GM12878 (cell line): ENCODE results near the gene NUMB. TPM values are rescaled to one million over a fixed set of nuclear protein-coding genes. Genes with fewer than 3 reads are reported as not detected.

ENCODE experiments used
- ATAC-seq: fragments of 200-7000 bp; cut with Tn5 transposase; 3 replicates; pipeline ENCODE4 v1.9.1; 2020; ENCODE audit warnings: mild to moderate bottlenecking, moderate library complexity
- BruUV-seq: library from RNA; stranded (reverse); fragments of 400-500 nt; replicated peaks from 2 replicates; lab custom pipeline; 2021; lab: Mats Ljungman, UMichigan
- CTCF ChIA-PET: fragments of 300-600 bp; sonication (Branson Sonifier 250); formaldehyde crosslinking; extraction: SDS; loops from one replicate; lab custom pipeline; 2021; ENCODE audit warnings: inconsistent platforms; lab: Yijun Ruan, JAX
- POLR2A ChIA-PET: fragments of 350-600 bp; formaldehyde crosslinking; extraction: SDS; loops from one replicate; lab custom pipeline; 2021; ENCODE audit warnings: inconsistent platforms; lab: Charles Lee
- RAD21 ChIA-PET: fragments of 300-600 bp; sonication (Branson Sonifier 250); formaldehyde crosslinking; loops from one replicate; lab custom pipeline; 2023; ENCODE audit warnings: antibody characterized with exemption; ENCODE audit not compliant: unreplicated experiment; lab: Charles Lee
- SMC1A ChIA-PET: fragments of 300-600 bp; sonication (Branson Sonifier 250); formaldehyde crosslinking; loops from one replicate; lab custom pipeline; 2023; ENCODE audit not compliant: unreplicated experiment, uncharacterized antibody; lab: Charles Lee
- DNase-seq: peaks from one replicate; pipeline ENCODE4 v3.0.0-alpha.2; 2011; ENCODE audit warnings: low read depth, low spot score
- FAIRE-seq: peaks from 3 replicates; lab custom pipeline; 2011; peaks lifted over from hg19 to GRCh38; lab: Jason Lieb, UNC
- H2AFZ ChIP-seq: 2 replicates; pipeline ENCODE4 v1.6.0; 2011; ENCODE audit warnings: low read depth, low read length, control low read depth; ENCODE audit not compliant: control insufficient read depth
- H3K27ac ChIP-seq: 2 replicates; pipeline ENCODE4 v1.5.1; 2011; ENCODE audit warnings: control low read depth; ENCODE audit not compliant: control insufficient read depth, insufficient read depth
- H3K27me3 ChIP-seq, 2 experiments: replicated peaks in 1 of 2; 2 replicates each; pipeline versions ENCODE4 v1.6.0 to v1.6.1; 2011; ENCODE audit warnings: low read length in 1 of 2; ENCODE audit not compliant: control insufficient read depth in 2 of 2, insufficient read depth in 2 of 2
- H3K36me3 ChIP-seq, 2 experiments: 2 replicates each; pipeline ENCODE4 v1.5.1; 2011; ENCODE audit warnings: low read length in 1 of 2; ENCODE audit not compliant: control insufficient read depth in 2 of 2, insufficient read depth in 2 of 2
- H3K4me1 ChIP-seq: 2 replicates; pipeline ENCODE4 v1.6.1; 2011; ENCODE audit warnings: mild to moderate bottlenecking, low read length, moderate library complexity, mixed read lengths; ENCODE audit not compliant: control insufficient read depth, insufficient read depth
- H3K4me2 ChIP-seq: 2 replicates; pipeline ENCODE4 v1.6.0; 2011; ENCODE audit warnings: control low read depth; ENCODE audit not compliant: control insufficient read depth, insufficient read depth
- H3K4me3 ChIP-seq: fragments of 200-600 bp; sonication (generic); 2 replicates; pipeline ENCODE4 v1.5.1; 2016
- H3K79me2 ChIP-seq: 2 replicates; pipeline ENCODE4 v1.6.0; 2011; ENCODE audit warnings: low read length; ENCODE audit not compliant: control insufficient read depth, insufficient read depth
- H3K9ac ChIP-seq: 2 replicates; pipeline ENCODE4 v1.8.0; 2011; ENCODE audit warnings: low read length, control low read depth, mixed read lengths; ENCODE audit not compliant: control insufficient read depth, insufficient read depth
- H3K9me3 ChIP-seq: replicated peaks from 3 replicates; pipeline ENCODE4 v1.5.1; 2011; ENCODE audit warnings: mild to moderate bottlenecking, low read length; ENCODE audit not compliant: control insufficient read depth, insufficient read depth
- H4K20me1 ChIP-seq: 2 replicates; pipeline ENCODE4 v1.6.0; 2011; ENCODE audit not compliant: control insufficient read depth, insufficient read depth
- BACH1 ChIP-seq: fragments of 450-650 bp; IDR thresholded peaks from 2 replicates; pipeline ENCODE4 v1.6.1; 2017; ENCODE audit warnings: mild to moderate bottlenecking, borderline replicate concordance
- CBX5 ChIP-seq: sonication (generic); IDR thresholded peaks from 2 replicates; pipeline ENCODE4 v1.6.1; 2016; ENCODE audit warnings: low read depth, moderate library complexity, mild to moderate bottlenecking, inconsistent platforms
- GATAD2B ChIP-seq: fragments of 450-650 bp; conservative IDR thresholded peaks from 2 replicates; pipeline ENCODE4 v1.6.1; 2017; ENCODE audit warnings: low read depth, mild to moderate bottlenecking, moderate library complexity
- IRF5 ChIP-seq: fragments of 450-650 bp; IDR thresholded peaks from 2 replicates; pipeline ENCODE4 v1.6.1; 2017; ENCODE audit warnings: borderline replicate concordance
- MLLT1 ChIP-seq: fragments of 450-650 bp; IDR thresholded peaks from 2 replicates; pipeline ENCODE4 v1.6.1; 2016; ENCODE audit warnings: mild to moderate bottlenecking
- MYC ChIP-seq: IDR thresholded peaks from 2 replicates; pipeline ENCODE4 v1.6.1; 2011; ENCODE audit warnings: mild to moderate bottlenecking, low read length, moderate library complexity, inconsistent platforms; ENCODE audit not compliant: insufficient read depth, insufficient replicate concordance, insufficient read length, severe bottlenecking
- SMC3 ChIP-seq: IDR thresholded peaks from 2 replicates; pipeline ENCODE4 v1.6.1; 2011; ENCODE audit warnings: low read length, improper control_type of control experiment, borderline replicate concordance
- USF1 ChIP-seq: IDR thresholded peaks from 2 replicates; pipeline ENCODE4 v1.6.1; 2011; ENCODE audit warnings: borderline replicate concordance, low read depth, mild to moderate bottlenecking, moderate library complexity, mixed read lengths, low read length; ENCODE audit not compliant: insufficient read depth; ENCODE audit errors: extremely low read length
- WGBS: methylation state at CpG from one replicate; pipeline ENCODE4 v1.1.6; 2016; ENCODE audit warnings: low lambda C conversion rate; ENCODE audit not compliant: insufficient replicate concordance, insufficient coverage; ENCODE audit errors: missing lambda C conversion rate; 5-methylcytosine and 5-hydroxymethylcytosine counted together
- in situ Hi-C: fragments of 300-500 bp; cut with MboI; formaldehyde crosslinking; loops from 9 replicates; pipeline ENCODE4 v1.14.3; 2018; ENCODE audit warnings: mixed read lengths
- intact Hi-C: fragments of 100-400 bp; cut with micrococcal nuclease; formaldehyde crosslinking; loops from one replicate; pipeline ENCODE4 v1.14.2; 2022; ENCODE audit not compliant: unreplicated experiment
- polyA plus RNA-seq, 11 experiments: library from polyadenylated mRNA; depleted of rRNA in 4 of 11; unstranded in 6 of 11; stranded (reverse) in 5 of 11; fragments of >200 nt; fragmentation: Nextera tagmentation in 4 of 11; fragmentation: Illumina TruSeq in 1 of 11; extraction: Ambion mirVana in 4 of 11; extraction: Trizol in 1 of 11; gene quantifications; 1 replicate in 1 of 11; 2 replicates in 10 of 11; pipeline versions ENCODE4 v1.2.1 to v1.2.3, GENCODE V29; 2011 to 2016; ENCODE audit warnings: inconsistent platforms in 2 of 11, missing spikeins in 2 of 11, low read depth in 1 of 11
- total RNA-seq, 4 experiments: library from RNA; depleted of rRNA in 3 of 4; stranded (reverse); fragments of >200 nt in 3 of 4; fragmentation: Illumina TruSeq in 1 of 4; extraction: Trizol in 1 of 4; gene quantifications; 2 replicates each; pipeline versions ENCODE4 v1.2.1 to v1.2.3, GENCODE V29; 2013 to 2021

NUMB gene
- total and polyA plus RNA-seq, 10 of the 15 experiments (the other 5 are each of a cell fraction or from before 2014, with no cell fraction given) = 22.0 to 147 (median 48.9) TPM

GRCh38 chr14:73262427-73263183 is 195.7 kb downstream of the NUMB start:
- ChIA-PET CTCF (no interaction called here), RAD21 (no interaction called here), POLR2A (no interaction called here), SMC1A (no interaction called here)
- H3K27me3 ChIP-seq = no peaks in the 10 kb centered on the region; a peak in 1 of 4 replicates
- FAIRE-seq (no peak), ATAC-seq (no peak), DNase-seq (no peak)
- BruUV-seq = no TSS peak
- no peak overlapping the region for H3K4me3 ChIP-seq
- no peak overlapping the region for H3K27ac ChIP-seq
- H3K9me3 ChIP-seq = no peaks in the 10 kb centered on the region
- TF ChIP-seq MYC (no peak), USF1 (no peak), MLLT1 (no peak), CBX5 (no peak), GATAD2B (no peak), BACH1 (no peak), SMC3 (no peak), IRF5 (no peak)
- H3K4me1 ChIP-seq = no peaks in the 10 kb centered on the region; the same call in 1 of the 2 replicates
- H3K79me2 ChIP-seq = no peaks in the 10 kb centered on the region
- in situ Hi-C loops (no loop called here), intact Hi-C loops (no loop called here)
- no peak overlapping the region for H3K9ac ChIP-seq
- WGBS = 77% methylated on average over 15 of the region's 20 CpGs
- H3K4me2 ChIP-seq = no peak overlapping the region
- no peaks in the 10 kb centered on the region for H3K36me3 ChIP-seq
- no peaks in the 10 kb centered on the region for H4K20me1 ChIP-seq
- no peak overlapping the region for H2AFZ ChIP-seq
